Measurements from ENCODE around the gene BBS7.

BBS7 gene

GRCh38 chr4:121796283-121796682 is 74.0 kb downstream of the BBS7 start:
- H3K27ac ChIP-seq (ENCODE audit: low read depth, low read length), result no peak overlapping the region
- H3K4me1 ChIP-seq (ENCODE audit: control insufficient read depth in 1 of 2, insufficient read depth in 2 of 2, low read length in 2 of 2), result peaks cover 12 to 16% of the 10 kb centered on the region in 2 donors
- no peaks in the 10 kb centered on the region for H3K27me3 ChIP-seq (ENCODE audit: control insufficient read depth in 1 of 2, insufficient read depth in 2 of 2, low read length in 2 of 2)
- no peaks in the 10 kb centered on the region for H3K36me3 ChIP-seq (ENCODE audit: control insufficient read depth in 1 of 2, insufficient read depth in 2 of 2, low read length in 2 of 2)
- no peaks in the 10 kb centered on the region for H3K9me3 ChIP-seq (ENCODE audit: control insufficient read depth in 1 of 2, low read length in 2 of 2)
- no peak overlapping the region for H3K4me3 ChIP-seq (ENCODE audit: low read depth in 1 of 2, low read length in 2 of 2)
- no peak overlapping the region for H3K9ac ChIP-seq (ENCODE audit: low read depth in 1 of 2, low read length in 2 of 2)

GRCh38 chr4:121794505-121795188 is 75.6 kb downstream of the BBS7 start:
- Histone ChIP-seq H3K9me3 (ENCODE audit: control insufficient read depth in 1 of 2, low read length in 2 of 2) (no peaks in the 10 kb centered on the region), H3K4me1 (ENCODE audit: control insufficient read depth in 1 of 2, insufficient read depth in 2 of 2, low read length in 2 of 2) (peaks cover under 1 to 5% of the 10 kb centered on the region in 2 donors), H3K4me3 (ENCODE audit: low read depth in 1 of 2, low read length in 2 of 2) (no peak overlapping the region), H3K27ac (ENCODE audit: low read depth, low read length) (no peak overlapping the region), H3K36me3 (ENCODE audit: control insufficient read depth in 1 of 2, insufficient read depth in 2 of 2, low read length in 2 of 2) (no peaks in the 10 kb centered on the region), H3K27me3 (ENCODE audit: control insufficient read depth in 1 of 2, insufficient read depth in 2 of 2, low read length in 2 of 2) (no peaks in the 10 kb centered on the region), H3K9ac (ENCODE audit: low read depth in 1 of 2, low read length in 2 of 2) (no peak overlapping the region)

- no peaks in the 10 kb centered on the region for H3K36me3 ChIP-seq (ENCODE audit: control insufficient read depth in 1 of 2, insufficient read depth in 2 of 2, low read length in 2 of 2)
- no peaks in the 10 kb centered on the region for H3K4me1 ChIP-seq (ENCODE audit: control insufficient read depth in 1 of 2, insufficient read depth in 2 of 2, low read length in 2 of 2)
- no peaks in the 10 kb centered on the region for H3K27me3 ChIP-seq (ENCODE audit: control insufficient read depth in 1 of 2, insufficient read depth in 2 of 2, low read length in 2 of 2)
- H3K9ac ChIP-seq (ENCODE audit: low read depth in 1 of 2, low read length in 2 of 2), result no peak overlapping the region
- H3K4me3 ChIP-seq (ENCODE audit: low read depth in 1 of 2, low read length in 2 of 2), result no peak overlapping the region
- no peaks in the 10 kb centered on the region for H3K9me3 ChIP-seq (ENCODE audit: control insufficient read depth in 1 of 2, low read length in 2 of 2)
- no peak overlapping the region for H3K27ac ChIP-seq (ENCODE audit: low read depth, low read length)
Observed at GRCh38 chr4:121792966-121793365, 77.3 kb downstream of the BBS7 start.

GRCh38 chr4:121791481-121791880 is 78.8 kb downstream of the BBS7 start:
- H3K9me3 ChIP-seq (ENCODE audit: control insufficient read depth in 1 of 2, low read length in 2 of 2), result no peaks in the 10 kb centered on the region
- no peak overlapping the region for H3K27ac ChIP-seq (ENCODE audit: low read depth, low read length)
- no peak overlapping the region for H3K9ac ChIP-seq (ENCODE audit: low read depth in 1 of 2, low read length in 2 of 2)
- H3K4me3 ChIP-seq (ENCODE audit: low read depth in 1 of 2, low read length in 2 of 2), result no peak overlapping the region
- H3K36me3 ChIP-seq (ENCODE audit: control insufficient read depth in 1 of 2, insufficient read depth in 2 of 2, low read length in 2 of 2), result no peaks in the 10 kb centered on the region
- H3K27me3 ChIP-seq (ENCODE audit: control insufficient read depth in 1 of 2, insufficient read depth in 2 of 2, low read length in 2 of 2), result no peaks in the 10 kb centered on the region
- no peaks in the 10 kb centered on the region for H3K4me1 ChIP-seq (ENCODE audit: control insufficient read depth in 1 of 2, insufficient read depth in 2 of 2, low read length in 2 of 2)

- no peaks in the 10 kb centered on the region for H3K27me3 ChIP-seq (ENCODE audit: control insufficient read depth in 1 of 2, insufficient read depth in 2 of 2, low read length in 2 of 2)
- no peaks in the 10 kb centered on the region for H3K9me3 ChIP-seq (ENCODE audit: control insufficient read depth in 1 of 2, low read length in 2 of 2)
- no peaks in the 10 kb centered on the region for H3K36me3 ChIP-seq (ENCODE audit: control insufficient read depth in 1 of 2, insufficient read depth in 2 of 2, low read length in 2 of 2)
- H3K4me1 ChIP-seq (ENCODE audit: control insufficient read depth in 1 of 2, insufficient read depth in 2 of 2, low read length in 2 of 2), result no peaks in the 10 kb centered on the region
- H3K9ac ChIP-seq (ENCODE audit: low read depth in 1 of 2, low read length in 2 of 2), result no peak overlapping the region
- no peak overlapping the region for H3K27ac ChIP-seq (ENCODE audit: low read depth, low read length)
- H3K4me3 ChIP-seq (ENCODE audit: low read depth in 1 of 2, low read length in 2 of 2), result no peak overlapping the region
Observed at GRCh38 chr4:121790976-121791375, 79.3 kb downstream of the BBS7 start.

- Histone ChIP-seq H3K36me3 (ENCODE audit: control insufficient read depth in 1 of 2, insufficient read depth in 2 of 2, low read length in 2 of 2) (no peaks in the 10 kb centered on the region), H3K27ac (ENCODE audit: low read depth, low read length) (no peak overlapping the region), H3K27me3 (ENCODE audit: control insufficient read depth in 1 of 2, insufficient read depth in 2 of 2, low read length in 2 of 2) (peaks cover 3 to 4% of the 10 kb centered on the region in 2 donors), H3K9me3 (ENCODE audit: control insufficient read depth in 1 of 2, low read length in 2 of 2) (no peaks in the 10 kb centered on the region), H3K4me3 (ENCODE audit: low read depth in 1 of 2, low read length in 2 of 2) (no peak overlapping the region), H3K4me1 (ENCODE audit: control insufficient read depth in 1 of 2, insufficient read depth in 2 of 2, low read length in 2 of 2) (no peaks in the 10 kb centered on the region), H3K9ac (ENCODE audit: low read depth in 1 of 2, low read length in 2 of 2) (no peak overlapping the region)
Observed at GRCh38 chr4:121789960-121790829, 80.1 kb downstream of the BBS7 start.

GRCh38 chr4:121789455-121789854 is 80.8 kb downstream of the BBS7 start:
- H3K9ac ChIP-seq (ENCODE audit: low read depth in 1 of 2, low read length in 2 of 2), result no peak overlapping the region
- H3K27ac ChIP-seq (ENCODE audit: low read depth, low read length), result no peak overlapping the region
- no peaks in the 10 kb centered on the region for H3K4me1 ChIP-seq (ENCODE audit: control insufficient read depth in 1 of 2, insufficient read depth in 2 of 2, low read length in 2 of 2)
- H3K27me3 ChIP-seq (ENCODE audit: control insufficient read depth in 1 of 2, insufficient read depth in 2 of 2, low read length in 2 of 2), result peaks cover 5% of the 10 kb centered on the region in 2 donors
- H3K9me3 ChIP-seq (ENCODE audit: control insufficient read depth in 1 of 2, low read length in 2 of 2), result no peaks in the 10 kb centered on the region
- no peak overlapping the region for H3K4me3 ChIP-seq (ENCODE audit: low read depth in 1 of 2, low read length in 2 of 2)
- no peaks in the 10 kb centered on the region for H3K36me3 ChIP-seq (ENCODE audit: control insufficient read depth in 1 of 2, insufficient read depth in 2 of 2, low read length in 2 of 2)

- Histone ChIP-seq H3K4me3 (ENCODE audit: low read depth in 1 of 2, low read length in 2 of 2) (no peak overlapping the region), H3K27me3 (ENCODE audit: control insufficient read depth in 1 of 2, insufficient read depth in 2 of 2, low read length in 2 of 2) (peaks cover 5 to 7% of the 10 kb centered on the region in 2 donors), H3K4me1 (ENCODE audit: control insufficient read depth in 1 of 2, insufficient read depth in 2 of 2, low read length in 2 of 2) (no peaks in the 10 kb centered on the region), H3K27ac (ENCODE audit: low read depth, low read length) (no peak overlapping the region), H3K9me3 (ENCODE audit: control insufficient read depth in 1 of 2, low read length in 2 of 2) (no peaks in the 10 kb centered on the region), H3K36me3 (ENCODE audit: control insufficient read depth in 1 of 2, insufficient read depth in 2 of 2, low read length in 2 of 2) (no peaks in the 10 kb centered on the region), H3K9ac (ENCODE audit: low read depth in 1 of 2, low read length in 2 of 2) (no peak overlapping the region)
Observed at GRCh38 chr4:121788896-121789295, 81.4 kb downstream of the BBS7 start.

- no peak overlapping the region for H3K4me3 ChIP-seq (ENCODE audit: low read depth in 1 of 2, low read length in 2 of 2)
- H3K9ac ChIP-seq (ENCODE audit: low read depth in 1 of 2, low read length in 2 of 2), result no peak overlapping the region
- H3K4me1 ChIP-seq (ENCODE audit: control insufficient read depth in 1 of 2, insufficient read depth in 2 of 2, low read length in 2 of 2), result no peaks in the 10 kb centered on the region
- peaks cover 5 to 7% of the 10 kb centered on the region in 2 donors for H3K27me3 ChIP-seq (ENCODE audit: control insufficient read depth in 1 of 2, insufficient read depth in 2 of 2, low read length in 2 of 2)
- H3K9me3 ChIP-seq (ENCODE audit: control insufficient read depth in 1 of 2, low read length in 2 of 2), result no peaks in the 10 kb centered on the region
- H3K27ac ChIP-seq (ENCODE audit: low read depth, low read length), result no peak overlapping the region
- no peaks in the 10 kb centered on the region for H3K36me3 ChIP-seq (ENCODE audit: control insufficient read depth in 1 of 2, insufficient read depth in 2 of 2, low read length in 2 of 2)
Observed at GRCh38 chr4:121786221-121786620, 84.1 kb downstream of the BBS7 start.

GRCh38 chr4:121785479-121785878 is 84.8 kb downstream of the BBS7 start:
- H3K27ac ChIP-seq (ENCODE audit: low read depth, low read length), result no peak overlapping the region
- H3K9ac ChIP-seq (ENCODE audit: low read depth in 1 of 2, low read length in 2 of 2), result no peak overlapping the region
- no peak overlapping the region for H3K4me3 ChIP-seq (ENCODE audit: low read depth in 1 of 2, low read length in 2 of 2)
- no peaks in the 10 kb centered on the region for H3K4me1 ChIP-seq (ENCODE audit: control insufficient read depth in 1 of 2, insufficient read depth in 2 of 2, low read length in 2 of 2)
- H3K27me3 ChIP-seq (ENCODE audit: control insufficient read depth in 1 of 2, insufficient read depth in 2 of 2, low read length in 2 of 2), result peaks cover 5 to 7% of the 10 kb centered on the region in 2 donors
- H3K9me3 ChIP-seq (ENCODE audit: control insufficient read depth in 1 of 2, low read length in 2 of 2), result no peaks in the 10 kb centered on the region
- H3K36me3 ChIP-seq (ENCODE audit: control insufficient read depth in 1 of 2, insufficient read depth in 2 of 2, low read length in 2 of 2), result no peaks in the 10 kb centered on the region

All from duodenal mucosa (tissue), 2 donors.